Measurements from ENCODE around the gene SPDYA. TPM values are rescaled to one million over a fixed set of nuclear protein-coding genes. Genes with fewer than 3 reads are reported as not detected.

The SPDYA gene
- total RNA-seq, 2 donors from 2014 or later = 3.0 to 5.3 TPM

GRCh38 chr2:28768422-28768821 lies 42.2 kb upstream of the SPDYA start:
- H3K4me1 ChIP-seq (ENCODE audit: control insufficient read depth in 1 of 2, low read depth in 2 of 2) = peaks cover 89 to 96% of the 10 kb centered on the region in 2 donors
- H3K27me3 ChIP-seq (replicated peaks; ENCODE audit: insufficient read depth) = no peaks in the 10 kb centered on the region
- H3K36me3 ChIP-seq = no peaks in the 10 kb centered on the region
- H3K27ac ChIP-seq = peak overlapping the region in 1 of 2 donors; percentile 42
- no peak for ATAC-seq (ENCODE audit: insufficient number of reproducible peaks, low FRiP score, low read depth)
- no peak for TF ChIP-seq CTCF (IDR thresholded peaks at IDR 0.05)
- DNase-seq (ENCODE audit: low spot score) = no peak
- no peaks in the 10 kb centered on the region for H3K9me3 ChIP-seq
- H3K4me3 ChIP-seq = no peak overlapping the region

GRCh38 chr2:28768952-28769351 lies 41.7 kb upstream of the SPDYA start:
- Histone ChIP-seq H3K36me3 (no peaks in the 10 kb centered on the region), H3K9me3 (no peaks in the 10 kb centered on the region), H3K4me1 (ENCODE audit: control insufficient read depth in 1 of 2, low read depth in 2 of 2) (peaks cover 89 to 96% of the 10 kb centered on the region in 2 donors), H3K27me3 (replicated peaks; ENCODE audit: insufficient read depth) (no peaks in the 10 kb centered on the region), H3K27ac (no peak overlapping the region), H3K4me3 (no peak overlapping the region)
- DNase-seq (ENCODE audit: low spot score) (no peak), ATAC-seq (ENCODE audit: insufficient number of reproducible peaks, low FRiP score, low read depth) (no peak)
- no peak for TF ChIP-seq CTCF (IDR thresholded peaks at IDR 0.05)

GRCh38 chr2:28772351-28772750 lies 38.3 kb upstream of the SPDYA start:
- no peak overlapping the region for H3K27ac ChIP-seq
- ATAC-seq (ENCODE audit: insufficient number of reproducible peaks, low FRiP score, low read depth) (no peak), DNase-seq (ENCODE audit: low spot score) (no peak)
- H3K9me3 ChIP-seq = no peaks in the 10 kb centered on the region
- TF ChIP-seq CTCF (IDR thresholded peaks at IDR 0.05) = no peak
- peaks cover 2% of the 10 kb centered on the region for H3K36me3 ChIP-seq
- no peaks in the 10 kb centered on the region for H3K27me3 ChIP-seq (replicated peaks; ENCODE audit: insufficient read depth)
- H3K4me1 ChIP-seq (ENCODE audit: control insufficient read depth in 1 of 2, low read depth in 2 of 2) = peaks cover 90 to 96% of the 10 kb centered on the region in 2 donors
- no peak overlapping the region for H3K4me3 ChIP-seq

GRCh38 chr2:28776471-28776870 lies 34.2 kb upstream of the SPDYA start:
- H3K27ac ChIP-seq = peak overlapping the region; percentile 14 to 38
- H3K4me1 ChIP-seq (ENCODE audit: control insufficient read depth in 1 of 2, low read depth in 2 of 2) = peaks cover 53 to 99% of the 10 kb centered on the region in 2 donors
- H3K4me3 ChIP-seq = peak overlapping the region; percentile 2
- ATAC-seq (ENCODE audit: insufficient number of reproducible peaks, low FRiP score, low read depth) (no peak), DNase-seq (ENCODE audit: low spot score) (no peak)
- H3K9me3 ChIP-seq = no peaks in the 10 kb centered on the region
- no peak for TF ChIP-seq CTCF (IDR thresholded peaks at IDR 0.05)
- no peaks in the 10 kb centered on the region for H3K27me3 ChIP-seq (replicated peaks; ENCODE audit: insufficient read depth)
- peaks cover 27% of the 10 kb centered on the region for H3K36me3 ChIP-seq

- Histone ChIP-seq H3K27me3 (replicated peaks; ENCODE audit: insufficient read depth) (no peaks in the 10 kb centered on the region), H3K36me3 (peaks cover 38% of the 10 kb centered on the region), H3K9me3 (no peaks in the 10 kb centered on the region), H3K4me1 (ENCODE audit: control insufficient read depth in 1 of 2, low read depth in 2 of 2) (peaks cover 37 to 84% of the 10 kb centered on the region in 2 donors), H3K4me3 (no peak overlapping the region), H3K27ac (peak overlapping the region in 1 of 2 donors; percentile 7)
- no peak for TF ChIP-seq CTCF (IDR thresholded peaks at IDR 0.05)
- no peak for DNase-seq (ENCODE audit: low spot score)
- no peak for ATAC-seq (ENCODE audit: insufficient number of reproducible peaks, low FRiP score, low read depth)
Measured at GRCh38 chr2:28778392-28778791, 32.2 kb upstream of the SPDYA start.

All from thoracic aorta (tissue), 2 donors.